Stimulated activated naive B cell treated with anti-CD40 and anti-IgM and Interleukin-4, amounts not matched to agents 10 μg/mL and 1 μg/mL and 100 μg/mL, for 72 hours (primary cell): ENCODE results near the gene NOM1.
A peak's percentile ranks its signal among the peaks of the same experiment; 100 is the strongest.
"Not testable (repeated sequence)": the region's sequence is repeated elsewhere in the genome, so short reads cannot be mapped to it uniquely, and the experiment has no call there.

Source experiments
- ATAC-seq, 2 donors: fragments of 150-1000 bp; cut with Tn5 transposase; replicated peaks; 2 replicates each; pipeline ENCODE4 v1.10.0; 2021; ENCODE audit warnings: moderate library complexity in 1 of 2
- DNase-seq: peaks from one replicate; pipeline ENCODE4 v3.0.0; 2021
- H3K27ac Mint-ChIP-seq: one replicate; pipeline ENCODE4 v1.8.0; 2022; ENCODE audit warnings: mild to moderate bottlenecking, mixed read lengths
- H3K27me3 Mint-ChIP-seq, 2 donors: one replicate each; pipeline ENCODE4 v1.8.0; 2022; ENCODE audit warnings: mixed read lengths in 2 of 2
- H3K36me3 Mint-ChIP-seq, 2 donors: one replicate each; pipeline ENCODE4 v1.8.0; 2022; ENCODE audit warnings: mixed read lengths in 2 of 2, mild to moderate bottlenecking in 1 of 2
- H3K4me1 Mint-ChIP-seq, 2 donors: one replicate each; pipeline ENCODE4 v1.8.0; 2022; ENCODE audit warnings: mixed read lengths in 2 of 2, mild to moderate bottlenecking in 1 of 2
- H3K4me3 Mint-ChIP-seq, 2 donors: one replicate each; pipeline ENCODE4 v1.8.0; 2022; ENCODE audit warnings: mild to moderate bottlenecking in 2 of 2, mixed read lengths in 2 of 2, moderate library complexity in 1 of 2
- H3K9me3 Mint-ChIP-seq, 2 donors: one replicate each; pipeline ENCODE4 v1.8.0; 2022; ENCODE audit warnings: mixed read lengths in 2 of 2, mild to moderate bottlenecking in 1 of 2

NOM1 gene, protein sequence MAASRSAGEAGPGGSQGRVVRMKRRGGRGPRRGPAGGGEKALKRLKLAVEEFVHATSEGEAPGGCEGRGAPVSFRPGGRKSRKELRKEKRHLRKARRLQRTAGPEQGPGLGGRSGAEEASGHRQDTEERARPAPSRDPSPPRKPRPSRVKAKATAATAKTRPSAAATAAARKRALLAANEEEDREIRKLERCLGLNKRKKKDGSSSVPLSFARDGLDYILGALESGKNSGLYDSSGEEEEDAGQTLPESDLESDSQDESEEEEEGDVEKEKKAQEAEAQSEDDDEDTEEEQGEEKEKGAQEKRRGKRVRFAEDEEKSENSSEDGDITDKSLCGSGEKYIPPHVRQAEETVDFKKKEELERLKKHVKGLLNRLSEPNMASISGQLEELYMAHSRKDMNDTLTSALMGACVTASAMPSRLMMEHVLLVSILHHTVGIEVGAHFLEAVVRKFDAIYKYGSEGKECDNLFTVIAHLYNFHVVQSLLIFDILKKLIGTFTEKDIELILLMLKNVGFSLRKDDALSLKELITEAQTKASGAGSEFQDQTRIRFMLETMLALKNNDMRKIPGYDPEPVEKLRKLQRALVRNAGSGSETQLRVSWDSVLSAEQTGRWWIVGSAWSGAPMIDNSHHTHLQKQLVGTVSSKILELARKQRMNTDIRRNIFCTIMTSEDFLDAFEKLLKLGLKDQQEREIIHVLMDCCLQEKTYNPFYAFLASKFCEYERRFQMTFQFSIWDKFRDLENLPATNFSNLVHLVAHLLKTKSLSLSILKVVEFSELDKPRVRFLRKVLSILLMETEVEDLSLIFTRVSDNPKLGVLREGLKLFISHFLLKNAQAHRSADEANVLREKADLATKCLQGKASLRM

DNA sequence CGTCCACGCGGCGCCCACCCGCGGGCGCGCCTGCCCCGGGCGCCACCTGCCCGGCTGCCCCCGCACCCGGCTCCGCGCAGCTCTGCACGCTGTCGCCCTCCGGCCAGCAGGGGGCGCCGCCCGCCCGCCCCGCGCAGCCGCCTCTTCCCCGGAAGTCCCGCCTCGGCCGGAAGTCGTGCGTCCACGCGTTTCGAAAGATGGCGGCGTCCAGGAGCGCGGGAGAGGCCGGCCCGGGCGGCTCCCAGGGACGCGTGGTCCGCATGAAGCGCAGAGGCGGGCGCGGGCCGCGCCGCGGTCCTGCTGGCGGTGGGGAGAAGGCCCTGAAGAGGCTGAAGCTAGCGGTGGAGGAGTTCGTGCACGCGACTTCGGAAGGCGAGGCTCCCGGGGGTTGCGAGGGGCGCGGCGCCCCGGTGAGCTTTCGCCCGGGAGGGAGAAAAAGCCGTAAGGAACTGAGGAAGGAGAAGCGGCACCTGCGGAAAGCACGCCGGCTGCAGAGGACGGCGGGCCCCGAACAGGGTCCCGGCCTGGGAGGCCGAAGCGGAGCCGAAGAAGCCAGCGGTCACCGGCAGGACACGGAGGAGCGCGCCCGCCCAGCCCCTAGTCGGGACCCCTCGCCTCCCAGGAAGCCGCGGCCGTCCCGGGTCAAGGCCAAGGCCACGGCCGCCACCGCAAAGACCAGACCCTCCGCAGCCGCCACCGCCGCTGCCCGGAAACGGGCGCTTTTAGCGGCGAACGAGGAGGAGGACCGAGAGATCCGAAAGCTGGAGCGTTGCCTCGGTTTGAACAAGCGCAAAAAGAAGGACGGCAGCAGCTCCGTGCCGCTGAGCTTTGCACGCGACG lies at the start of gene NOM1:
TSS of gene NOM1 (plus strand) at position 172 of the 840 bp plus-strand sequence. CDS start at position 198, 26 bp downstream.
- Mint-ChIP-seq H3K4me1 (peaks cover 14 to 25% of the 10 kb centered on the region in 2 donors), H3K4me3 (peak within 1 kb of the TSS; percentile 91 to 98), H3K27me3 (peaks cover 8 to 14% of the 10 kb centered on the region in 2 donors), H3K27ac (peak within 1 kb of the TSS; percentile 98), H3K9me3 (no peaks in the 10 kb centered on the region), H3K36me3 (peaks cover 14 to 27% of the 10 kb centered on the region in 2 donors)
- peak; percentile 86 for DNase-seq
- peak; percentile 94 to 97 for ATAC-seq

DNA sequence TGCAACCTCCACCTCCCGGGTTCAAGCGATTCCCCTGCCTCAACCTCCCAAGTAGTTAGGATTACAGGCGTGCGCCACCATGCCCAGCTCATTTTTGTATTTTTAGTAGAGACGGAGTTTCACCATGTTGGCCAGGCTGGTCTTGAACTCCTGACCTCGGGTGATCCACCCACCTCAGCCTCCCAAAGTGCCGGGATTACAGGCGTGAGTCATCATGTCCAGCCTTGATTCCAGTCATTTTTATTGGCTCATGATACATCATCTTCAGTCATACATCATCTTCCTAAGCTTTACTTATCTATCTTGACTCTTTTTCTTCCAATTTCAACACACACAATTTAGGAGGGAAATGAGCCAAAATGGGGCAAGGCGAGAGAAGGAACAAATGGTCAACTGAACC lies 49.4 kb upstream of the NOM1 start:
- not testable (repeated sequence) for H3K9me3 Mint-ChIP-seq, DNase-seq, H3K36me3 Mint-ChIP-seq, H3K27ac Mint-ChIP-seq, ATAC-seq, H3K4me3 Mint-ChIP-seq
- Mint-ChIP-seq H3K4me1 (peaks cover 11 to 17% of the 10 kb centered on the region in 2 donors), H3K27me3 (peaks cover 15 to 22% of the 10 kb centered on the region in 2 donors)

DNA sequence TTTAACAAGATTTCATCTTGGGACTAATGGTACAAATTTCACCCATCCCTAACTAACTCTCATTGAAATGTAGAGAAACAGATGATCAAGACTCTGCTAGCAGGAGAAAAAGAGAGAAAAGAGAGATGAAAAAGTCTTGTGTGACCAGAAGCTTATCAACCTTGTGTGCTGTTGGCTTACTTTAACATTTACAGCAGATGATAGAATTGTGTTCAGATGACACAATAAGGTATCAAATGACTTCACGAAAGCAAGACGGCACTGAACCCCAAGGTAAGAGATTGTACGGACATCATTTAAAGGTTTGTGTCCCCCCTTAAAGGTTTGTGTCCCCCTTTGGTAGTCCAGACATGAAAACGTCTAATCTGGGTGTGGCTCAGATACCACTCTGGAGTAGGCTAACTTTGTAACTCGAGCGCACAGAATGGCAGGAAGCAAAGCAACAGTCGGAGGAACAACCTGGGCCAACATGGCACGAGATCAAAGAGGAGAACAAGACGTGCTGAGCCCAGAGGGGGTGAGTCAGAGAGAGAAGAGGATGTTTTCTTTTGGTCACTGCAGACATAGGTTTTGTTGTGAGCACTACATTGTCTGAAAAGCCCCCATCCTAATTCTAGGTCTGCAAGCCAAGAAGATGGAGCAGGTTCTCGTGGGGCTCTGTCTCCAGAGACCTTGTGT lies 46.1 kb upstream of the NOM1 start:
- Mint-ChIP-seq H3K9me3 (no peaks in the 10 kb centered on the region), H3K4me3 (no peak overlapping the region), H3K36me3 (no peaks in the 10 kb centered on the region), H3K27ac (no peak overlapping the region), H3K4me1 (no peaks in the 10 kb centered on the region), H3K27me3 (peaks cover 15 to 22% of the 10 kb centered on the region in 2 donors)
- no peak for ATAC-seq
- no peak for DNase-seq

DNA sequence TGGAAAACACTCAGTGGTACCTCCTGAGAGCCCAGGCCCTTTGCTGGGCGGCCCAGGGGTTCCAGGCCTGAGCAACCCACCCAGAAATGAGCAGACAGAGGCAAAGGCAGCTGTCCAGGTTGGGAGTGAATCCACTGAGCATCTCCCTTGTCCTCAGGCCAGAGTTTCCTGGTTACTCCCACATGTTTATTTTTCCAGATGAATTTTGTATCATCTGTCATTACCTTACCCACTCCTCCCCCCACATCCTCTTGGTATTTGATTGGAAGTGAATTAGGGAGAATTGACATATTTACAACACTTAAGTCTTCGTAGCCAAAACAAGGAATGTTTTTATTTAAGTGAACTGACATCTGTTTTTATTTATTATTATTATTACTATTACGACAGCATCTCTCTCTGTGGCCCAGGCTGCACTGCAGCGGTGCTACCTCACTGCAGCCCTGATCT lies 43.3 kb upstream of the NOM1 start:
- H3K36me3 Mint-ChIP-seq, result no peaks in the 10 kb centered on the region
- H3K27ac Mint-ChIP-seq, result no peak overlapping the region
- no peaks in the 10 kb centered on the region for H3K9me3 Mint-ChIP-seq
- peaks cover 4 to 5% of the 10 kb centered on the region in 2 donors for H3K4me1 Mint-ChIP-seq
- ATAC-seq, result no peak
- peaks cover 16 to 33% of the 10 kb centered on the region in 2 donors for H3K27me3 Mint-ChIP-seq
- no peak overlapping the region for H3K4me3 Mint-ChIP-seq
- DNase-seq, result no peak

DNA sequence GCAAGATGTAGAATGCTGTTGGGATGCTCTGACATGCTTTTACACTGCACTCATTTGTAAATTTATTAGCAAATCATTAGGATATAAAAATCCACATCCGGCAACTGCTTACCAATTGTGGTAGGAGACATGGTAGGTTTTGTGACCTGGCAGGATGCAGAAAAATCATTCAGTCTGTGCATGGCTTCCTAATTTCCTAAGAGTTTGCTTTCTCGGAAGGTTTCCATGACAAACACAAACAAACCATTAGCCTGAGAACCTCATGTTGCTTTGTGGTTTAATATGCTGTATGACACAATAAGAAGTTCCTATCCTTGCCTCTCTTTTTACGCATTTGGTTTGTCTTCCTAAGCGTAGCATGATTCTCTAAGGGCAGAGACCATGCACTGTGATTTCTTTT lies 41.9 kb upstream of the NOM1 start:
- Mint-ChIP-seq H3K9me3 (peaks cover 0 to 1% of the 10 kb centered on the region in 2 donors), H3K4me3 (no peak overlapping the region), H3K36me3 (peaks cover 0 to 1% of the 10 kb centered on the region in 2 donors), H3K27ac (no peak overlapping the region), H3K27me3 (peaks cover 14 to 28% of the 10 kb centered on the region in 2 donors), H3K4me1 (peaks cover 4 to 5% of the 10 kb centered on the region in 2 donors)
- ATAC-seq (no peak), DNase-seq (no peak)

DNA sequence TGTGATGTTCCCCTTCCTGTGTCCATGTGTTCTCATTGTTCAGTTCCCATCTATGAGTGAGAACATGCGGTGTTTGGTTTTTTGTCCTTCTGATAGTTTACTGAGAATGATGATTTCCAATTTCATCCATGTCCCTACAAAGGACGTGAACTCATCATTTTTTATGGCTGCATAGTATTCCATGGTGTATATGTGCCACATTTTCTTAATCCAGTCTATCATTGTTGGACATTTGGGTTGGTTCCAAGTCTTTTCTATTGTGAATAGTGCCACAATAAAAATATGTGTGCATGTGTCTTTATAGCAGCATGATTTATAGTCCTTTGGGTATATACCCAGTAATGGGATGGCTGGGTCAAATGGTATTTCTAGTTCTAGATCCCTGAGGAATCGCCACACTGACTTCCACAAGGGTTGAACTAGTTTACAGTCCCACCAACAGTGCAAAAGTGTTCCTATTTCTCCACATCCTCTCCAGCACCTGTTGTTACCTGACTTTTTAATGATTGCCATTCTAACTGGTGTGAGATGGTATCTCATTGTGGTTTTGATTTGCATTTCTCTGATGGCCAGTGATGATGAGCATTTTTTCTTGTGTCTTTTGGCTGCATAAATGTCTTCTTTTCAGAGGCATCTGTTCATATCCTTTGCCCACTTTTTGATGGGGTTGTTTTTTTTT lies 39.8 kb upstream of the NOM1 start:
- not testable (repeated sequence) for H3K4me3 Mint-ChIP-seq, H3K36me3 Mint-ChIP-seq, DNase-seq, H3K4me1 Mint-ChIP-seq, ATAC-seq, H3K9me3 Mint-ChIP-seq, H3K27ac Mint-ChIP-seq
- peaks cover 20 to 27% of the 10 kb centered on the region in 2 donors for H3K27me3 Mint-ChIP-seq

DNA sequence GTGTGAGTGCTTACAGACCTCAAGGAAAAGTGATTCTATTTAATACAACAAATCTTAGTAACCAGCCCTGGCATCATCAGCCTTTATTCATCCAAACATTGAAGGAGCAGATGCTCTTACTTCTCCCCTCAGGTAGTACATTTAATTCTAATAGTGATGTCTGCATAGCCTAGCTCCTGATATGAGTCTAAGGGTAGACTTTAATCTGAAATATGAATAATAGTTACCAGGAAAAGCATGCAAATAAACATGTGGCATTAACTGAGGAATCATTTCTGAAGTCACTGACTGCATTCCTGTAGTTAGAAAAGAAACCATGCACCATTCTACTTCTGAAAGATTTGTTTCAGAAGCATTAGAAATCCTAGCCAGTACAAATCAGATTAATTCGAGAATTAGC lies 30.9 kb upstream of the NOM1 start:
- H3K27ac Mint-ChIP-seq, result no peak overlapping the region

DNA sequence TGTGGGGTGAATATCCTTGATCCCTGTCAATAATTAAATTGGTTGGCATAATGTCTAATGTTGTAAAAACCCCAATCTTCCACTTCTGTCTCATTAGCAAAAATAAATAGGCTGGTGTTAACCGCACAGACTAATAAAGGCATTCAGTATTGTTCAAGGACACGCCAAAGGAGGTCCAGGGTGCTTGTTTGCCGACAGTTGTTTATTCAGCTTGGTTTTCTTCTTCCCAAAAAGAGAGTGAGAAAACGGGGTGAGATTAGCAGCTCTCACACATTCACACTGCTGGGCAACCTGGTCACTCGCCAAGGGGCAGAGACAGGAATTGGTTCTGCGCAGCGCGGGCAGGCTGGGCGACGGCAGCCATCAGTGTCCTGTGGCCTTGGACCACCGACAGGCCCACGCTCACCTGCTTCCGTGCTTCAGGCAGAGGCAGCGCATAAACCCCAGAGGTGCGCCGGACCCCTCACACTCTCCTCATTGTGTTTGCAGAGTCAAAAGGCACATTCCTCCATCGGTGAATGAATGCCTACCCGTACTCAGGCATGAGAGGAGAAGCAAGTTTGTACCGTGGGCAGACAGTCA lies 30.3 kb upstream of the NOM1 start:
- peaks cover 38 to 49% of the 10 kb centered on the region in 2 donors for H3K27me3 Mint-ChIP-seq
- no peak overlapping the region for H3K4me3 Mint-ChIP-seq
- H3K36me3 Mint-ChIP-seq, result no peaks in the 10 kb centered on the region
- no peak for ATAC-seq
- peaks cover 0 to 1% of the 10 kb centered on the region in 2 donors for H3K9me3 Mint-ChIP-seq
- no peak overlapping the region for H3K27ac Mint-ChIP-seq
- H3K4me1 Mint-ChIP-seq, result peaks cover 0 to 8% of the 10 kb centered on the region in 2 donors
- DNase-seq, result no peak

More for the DNA sequence above, 30.9 kb upstream of the NOM1 start:
- DNase-seq (no peak), ATAC-seq (peak; percentile 26 to 41)
- peaks cover 40 to 50% of the 10 kb centered on the region in 2 donors for H3K27me3 Mint-ChIP-seq
- H3K4me1 Mint-ChIP-seq, result peaks cover 0 to 8% of the 10 kb centered on the region in 2 donors
- no peak overlapping the region for H3K4me3 Mint-ChIP-seq
- H3K36me3 Mint-ChIP-seq, result no peaks in the 10 kb centered on the region
- peaks cover 0 to 1% of the 10 kb centered on the region in 2 donors for H3K9me3 Mint-ChIP-seq

DNA sequence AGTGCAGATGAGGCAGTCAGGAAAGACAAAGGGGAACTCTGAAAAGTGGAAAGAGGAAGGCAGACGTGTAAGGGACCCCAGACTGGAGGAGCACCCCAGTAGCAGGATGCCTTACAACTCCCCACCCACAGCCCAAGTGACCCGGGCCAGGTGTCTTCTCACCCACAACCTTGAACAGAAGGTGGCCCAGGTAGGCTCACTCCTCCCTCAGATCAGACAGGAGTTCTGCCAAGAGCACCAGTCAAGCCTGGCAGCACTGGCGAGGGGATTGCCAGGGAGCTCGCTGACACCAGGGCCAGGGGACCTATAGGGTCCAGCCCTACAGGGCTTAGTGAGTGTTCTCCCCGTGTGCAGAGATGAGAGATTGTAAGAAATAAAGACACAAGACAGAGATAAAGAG lies 29.4 kb upstream of the NOM1 start:
- Mint-ChIP-seq H3K9me3 (peaks cover 0 to 1% of the 10 kb centered on the region in 2 donors), H3K4me1 (peaks cover 0 to 8% of the 10 kb centered on the region in 2 donors), H3K4me3 (no peak overlapping the region), H3K27ac (no peak overlapping the region), H3K36me3 (no peaks in the 10 kb centered on the region), H3K27me3 (peaks cover 41 to 54% of the 10 kb centered on the region in 2 donors)
- DNase-seq (no peak), ATAC-seq (no peak)

DNA sequence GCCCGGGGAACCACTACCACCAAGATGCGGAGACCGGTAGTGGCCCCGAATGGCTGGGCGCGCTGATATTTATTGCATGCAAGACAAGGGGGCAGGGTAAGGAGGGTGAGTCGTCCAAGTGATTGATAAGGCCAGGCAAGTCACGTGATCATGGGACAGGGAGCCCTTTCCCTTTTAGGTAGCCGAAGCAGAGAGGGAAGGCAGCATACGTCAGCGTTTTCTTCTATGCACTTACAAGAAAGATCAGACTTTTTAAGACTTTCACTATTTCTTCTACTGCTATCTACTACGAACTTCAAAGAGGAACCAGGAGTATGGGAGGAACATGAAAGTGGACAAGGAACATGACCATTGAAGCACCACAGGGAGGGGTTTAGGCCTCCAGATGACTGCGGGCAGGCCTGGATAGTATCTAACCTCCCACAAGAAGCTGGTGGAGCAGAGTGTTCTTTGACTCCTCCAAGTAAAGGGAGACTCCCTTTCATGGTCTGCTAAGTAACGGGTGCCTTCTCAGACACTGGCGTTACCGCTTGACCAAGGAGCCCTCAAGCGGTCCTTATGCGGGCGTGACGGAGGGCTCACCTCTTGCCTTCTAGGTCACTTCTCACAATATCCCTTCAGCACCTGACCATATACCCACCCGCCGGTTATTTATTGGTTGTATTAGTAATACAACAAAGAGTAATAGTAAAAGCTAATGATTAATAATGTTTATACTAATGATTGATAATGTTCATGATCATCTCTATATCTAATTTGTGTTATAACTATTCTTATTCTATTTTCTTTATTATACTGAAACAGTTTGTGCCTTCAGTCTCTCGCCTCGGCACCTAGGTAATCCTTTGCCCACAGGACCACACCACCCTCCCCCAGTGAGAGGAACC lies 28.8 kb upstream of the NOM1 start:
- H3K4me1 Mint-ChIP-seq, H3K4me3 Mint-ChIP-seq, ATAC-seq, H3K9me3 Mint-ChIP-seq, H3K36me3 Mint-ChIP-seq, H3K27ac Mint-ChIP-seq, DNase-seq: not testable (repeated sequence)
- H3K27me3 Mint-ChIP-seq, result peaks cover 40 to 48% of the 10 kb centered on the region in 2 donors

DNA sequence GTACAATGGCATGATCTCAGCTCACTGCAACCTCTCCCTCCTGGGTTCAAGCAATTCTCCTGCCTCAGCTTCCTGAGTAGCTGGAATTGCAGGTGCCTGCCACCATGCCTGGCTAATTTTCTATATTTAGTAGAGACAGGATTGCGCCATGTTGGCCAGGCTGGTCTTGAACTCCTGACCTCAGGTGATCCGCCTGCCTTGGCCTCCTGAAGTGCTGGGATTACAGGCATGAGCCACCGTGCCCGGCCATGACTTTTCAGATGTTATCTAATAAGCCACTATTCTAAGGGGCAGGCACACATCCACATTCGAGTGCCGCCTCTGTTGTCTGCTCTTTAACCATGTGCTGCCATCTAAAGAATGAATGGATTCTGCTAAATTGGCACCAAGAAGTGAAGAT lies 27.2 kb upstream of the NOM1 start:
- H3K27ac Mint-ChIP-seq, H3K9me3 Mint-ChIP-seq, H3K4me3 Mint-ChIP-seq, H3K4me1 Mint-ChIP-seq, ATAC-seq, H3K36me3 Mint-ChIP-seq, DNase-seq: not testable (repeated sequence)
- peaks cover 36 to 43% of the 10 kb centered on the region in 2 donors for H3K27me3 Mint-ChIP-seq

DNA sequence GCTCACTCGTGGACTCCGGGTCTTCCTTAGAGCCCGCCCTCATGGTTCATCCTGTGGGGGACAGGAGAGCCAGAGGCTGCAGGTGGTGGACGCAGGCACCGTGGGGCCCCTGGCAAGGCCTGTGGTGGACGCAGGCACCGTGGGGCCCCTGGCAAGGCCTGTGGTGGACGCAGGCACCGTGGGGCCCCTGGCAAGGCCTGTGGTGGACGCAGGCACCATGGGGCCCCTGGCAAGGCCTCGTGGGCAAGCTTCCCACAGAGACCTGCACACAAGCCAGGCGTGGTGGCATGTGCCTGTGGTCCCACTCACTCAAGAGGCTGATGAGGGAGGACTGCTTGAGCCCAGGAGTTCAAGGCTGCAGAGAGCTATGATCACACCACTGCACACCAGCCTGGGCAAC lies 23.7 kb upstream of the NOM1 start:
- DNase-seq, ATAC-seq, H3K4me1 Mint-ChIP-seq, H3K27ac Mint-ChIP-seq, H3K4me3 Mint-ChIP-seq, H3K9me3 Mint-ChIP-seq, H3K36me3 Mint-ChIP-seq: not testable (repeated sequence)
- peaks cover 41 to 53% of the 10 kb centered on the region in 2 donors for H3K27me3 Mint-ChIP-seq
